Measurements from ENCODE around the gene BRAF.
"Not testable (repeated sequence)": the region's sequence is repeated elsewhere in the genome, so short reads cannot be mapped to it uniquely, and the experiment has no call there.

The BRAF gene

DNA sequence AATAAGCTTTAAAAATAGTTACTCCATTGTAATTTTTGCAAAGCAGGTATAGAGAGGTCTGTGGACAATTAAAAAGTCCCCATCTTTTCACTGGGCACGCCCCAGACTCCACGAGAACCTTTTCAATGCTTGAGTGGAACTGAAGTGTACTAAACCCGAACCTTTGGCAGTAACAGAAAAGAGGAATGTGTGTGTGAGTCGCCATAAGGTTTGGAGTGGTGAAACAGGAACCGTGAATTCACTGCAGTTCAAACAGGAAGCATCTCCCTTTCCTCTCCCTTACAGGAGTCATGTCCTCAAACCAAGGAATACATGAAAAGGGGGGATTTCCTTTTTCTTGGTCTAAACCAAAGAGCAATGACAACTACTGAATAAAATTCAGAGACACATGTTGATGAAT, 205.0 kb downstream of the BRAF start:
- in situ Hi-C loops (cut with MboI; ENCODE audit: low sequenced_read_pairs) = no loop called here

DNA sequence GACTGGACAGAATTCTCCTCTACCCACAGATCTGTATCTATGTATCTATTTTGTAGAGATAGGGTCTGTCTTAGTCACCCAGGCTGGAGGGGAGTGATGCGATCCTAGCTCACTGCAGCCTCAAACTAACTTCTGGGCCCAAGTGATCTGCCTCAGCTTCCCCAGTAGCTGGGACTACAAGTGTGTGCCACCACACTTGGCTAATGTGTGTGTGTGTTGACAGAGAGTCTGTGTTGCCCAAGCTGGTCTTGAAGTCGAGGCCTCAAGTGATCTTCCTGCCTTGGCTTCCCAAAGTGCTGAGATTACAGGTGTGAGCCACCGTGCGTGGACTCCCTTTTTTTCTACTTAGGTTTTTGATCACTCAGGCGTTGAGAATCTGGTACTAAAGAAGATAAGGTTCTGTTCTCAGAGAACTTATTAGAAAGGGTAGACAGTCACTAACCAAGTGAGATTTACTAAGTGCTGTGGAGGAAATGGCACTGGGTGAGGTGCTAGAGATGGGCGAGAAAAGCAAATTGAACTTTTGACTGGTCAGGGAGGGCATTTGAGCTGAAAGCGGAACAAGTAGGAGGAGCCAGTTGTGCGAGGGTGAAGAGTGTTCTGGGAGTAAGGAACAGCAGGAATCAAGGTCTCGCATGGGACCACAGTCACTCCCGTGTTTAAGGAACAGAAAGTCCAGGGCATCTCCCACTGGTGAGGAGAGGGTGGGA, 210.2 kb downstream of the BRAF start:
- in situ Hi-C loops (cut with MboI; ENCODE audit: low sequenced_read_pairs) = no loop called here

DNA sequence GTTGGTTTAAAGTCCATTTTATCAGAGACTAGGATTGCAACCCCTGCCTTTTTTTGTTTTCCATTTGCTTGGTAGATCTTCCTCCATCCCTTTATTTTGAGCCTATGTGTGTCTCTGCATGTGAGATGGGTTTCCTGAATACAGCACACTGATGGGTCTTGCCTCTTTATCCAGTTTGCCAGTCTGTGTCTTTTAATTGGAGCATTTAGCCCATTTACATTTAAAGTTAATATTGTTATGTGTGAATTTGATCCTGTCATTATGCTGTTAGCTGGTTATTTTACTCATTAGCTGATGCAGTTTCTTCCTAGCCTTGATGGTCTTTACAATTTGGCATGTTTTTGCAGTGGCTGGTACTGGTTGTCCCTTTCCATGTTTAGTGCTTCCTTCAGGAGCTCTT, 212.3 kb downstream of the BRAF start:
- in situ Hi-C loops (cut with MboI; ENCODE audit: low sequenced_read_pairs) = not testable (repeated sequence)

DNA sequence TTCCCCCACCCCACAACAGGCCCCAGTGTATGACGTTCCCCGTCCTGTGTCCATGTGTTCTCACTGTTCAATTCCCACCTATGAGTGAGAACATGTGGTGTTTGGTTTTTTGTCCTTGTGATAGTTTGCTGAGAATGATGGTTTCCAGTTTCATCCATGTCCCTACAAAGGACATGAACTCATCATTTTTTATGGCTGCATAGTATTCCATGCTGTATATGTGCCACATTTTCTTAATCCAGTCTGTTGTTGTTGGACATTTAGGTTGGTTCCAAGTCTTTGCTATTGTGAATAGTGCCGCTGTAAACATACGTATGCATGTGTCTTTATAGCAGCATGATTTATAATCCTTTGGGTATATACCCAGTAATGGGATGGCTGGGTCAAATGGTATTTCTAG, 216.0 kb downstream of the BRAF start:
- in situ Hi-C loops (cut with MboI; ENCODE audit: low sequenced_read_pairs) = not testable (repeated sequence)

DNA sequence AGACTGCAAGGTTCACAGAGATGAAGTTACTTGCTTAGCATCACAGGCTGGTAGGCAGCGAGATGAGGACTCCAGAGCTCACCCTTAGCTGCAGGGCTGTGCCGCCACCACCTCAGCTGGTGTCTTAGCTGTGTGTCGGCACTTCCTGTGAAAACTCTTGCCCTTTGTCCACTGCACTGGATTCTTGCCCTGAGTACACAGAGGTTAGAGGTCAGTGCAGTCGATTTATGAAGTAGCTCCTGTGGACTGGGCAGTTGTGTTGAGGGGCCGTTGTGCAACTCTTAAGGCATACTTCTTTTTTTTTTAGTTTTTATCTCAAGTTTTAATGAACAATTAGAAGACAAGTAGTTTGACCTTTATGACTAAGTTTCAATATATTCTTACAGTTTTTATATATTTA, 217.6 kb downstream of the BRAF start:
- in situ Hi-C loops (cut with MboI; ENCODE audit: low sequenced_read_pairs) = no loop called here

DNA sequence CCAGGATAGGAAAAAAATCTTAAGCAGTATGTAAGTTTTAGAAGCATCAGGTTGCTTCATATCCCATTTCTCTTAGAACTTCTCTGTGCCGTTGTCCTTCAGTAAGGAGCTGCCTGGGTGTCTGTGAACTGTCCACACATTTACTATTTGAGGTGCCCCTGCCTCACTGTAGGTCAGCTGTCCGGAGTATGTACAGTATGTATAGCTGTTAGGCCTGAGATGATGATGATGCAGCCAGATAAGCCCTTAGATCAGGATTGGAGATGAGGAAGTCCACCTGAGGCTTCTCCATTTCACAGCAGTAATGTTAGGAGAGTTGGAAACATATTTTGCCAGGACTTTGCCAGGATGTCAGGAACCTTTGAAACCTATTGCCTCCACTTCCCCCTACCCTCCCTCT, 220.5 kb downstream of the BRAF start:
- in situ Hi-C loops (cut with MboI; ENCODE audit: low sequenced_read_pairs) = no loop called here

DNA sequence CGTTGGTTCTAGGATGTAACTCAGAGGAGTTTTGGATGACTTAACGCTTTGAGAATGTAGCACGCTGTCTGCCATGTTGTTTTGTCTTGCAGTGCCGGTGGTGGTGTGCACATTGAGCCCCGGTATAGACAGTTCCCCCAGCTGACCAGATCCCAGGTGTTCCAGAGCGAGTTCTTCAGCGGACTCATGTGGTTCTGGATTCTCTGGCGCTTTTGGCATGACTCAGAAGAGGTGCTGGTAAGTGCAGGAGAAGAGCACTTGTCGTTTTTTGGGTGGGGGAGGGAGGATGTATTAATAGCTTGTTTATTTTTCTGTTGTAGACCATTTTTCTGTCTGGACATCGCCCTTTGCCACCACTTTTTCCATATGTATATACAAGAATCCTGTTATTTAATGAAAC, 222.0 kb downstream of the BRAF start:
- in situ Hi-C loops (cut with MboI; ENCODE audit: low sequenced_read_pairs) = no loop called here

DNA sequence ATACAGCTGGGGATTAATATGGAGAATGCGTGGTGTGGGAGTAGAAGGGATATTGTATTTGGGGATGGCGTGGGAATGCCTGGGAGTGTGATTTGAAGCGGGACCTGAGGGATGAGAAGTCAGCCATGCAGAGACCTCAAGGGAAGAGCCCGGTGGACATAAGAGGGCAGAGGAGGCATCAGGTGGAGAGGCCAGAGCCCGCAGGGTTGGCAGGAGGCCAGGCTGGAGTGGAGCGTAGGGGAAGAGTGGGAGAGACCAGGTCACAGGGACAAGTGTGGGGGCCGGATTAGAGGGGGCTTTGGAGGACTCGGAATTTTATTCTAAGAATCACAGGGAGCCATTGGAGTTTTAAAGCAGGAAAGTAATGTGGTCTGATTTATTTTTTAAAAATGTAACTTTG, 226.3 kb downstream of the BRAF start:
- in situ Hi-C loops (cut with MboI; ENCODE audit: low sequenced_read_pairs) = no loop called here

DNA sequence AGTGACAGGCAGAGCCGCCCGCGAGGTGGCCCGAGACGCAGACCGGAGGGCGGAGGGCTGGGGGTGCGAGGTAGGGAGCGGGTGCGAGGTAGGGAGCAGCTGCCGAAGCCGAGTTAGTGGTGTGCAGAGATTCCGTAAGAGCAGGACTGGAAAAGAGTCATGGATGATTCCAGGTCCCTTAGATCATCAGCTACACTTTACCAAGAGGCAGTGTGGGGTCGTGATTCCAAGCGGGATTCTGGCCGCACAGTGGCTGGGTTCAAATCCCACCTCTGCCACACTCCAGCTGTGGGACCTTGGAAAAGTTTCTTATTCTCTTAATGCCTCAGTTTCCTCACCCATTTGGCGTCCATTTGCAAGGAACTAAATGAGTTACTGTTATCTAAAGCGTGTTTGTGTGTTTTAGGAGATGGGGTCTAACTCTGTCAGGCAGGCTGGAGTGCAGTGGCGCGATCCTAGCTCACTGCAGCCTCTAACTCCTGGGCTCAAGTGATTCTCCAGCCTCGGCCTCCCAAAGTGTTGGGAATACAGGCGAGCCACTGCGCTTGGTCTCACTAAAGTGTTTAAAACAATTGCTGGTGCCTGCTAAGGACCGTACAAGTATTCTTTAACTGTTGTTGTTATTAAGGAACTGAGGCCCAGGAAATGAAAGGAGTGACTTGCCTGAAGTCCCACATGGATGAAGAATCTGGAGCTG, 227.1 kb downstream of the BRAF start:
- in situ Hi-C loops (cut with MboI; ENCODE audit: low sequenced_read_pairs) = no loop called here

DNA sequence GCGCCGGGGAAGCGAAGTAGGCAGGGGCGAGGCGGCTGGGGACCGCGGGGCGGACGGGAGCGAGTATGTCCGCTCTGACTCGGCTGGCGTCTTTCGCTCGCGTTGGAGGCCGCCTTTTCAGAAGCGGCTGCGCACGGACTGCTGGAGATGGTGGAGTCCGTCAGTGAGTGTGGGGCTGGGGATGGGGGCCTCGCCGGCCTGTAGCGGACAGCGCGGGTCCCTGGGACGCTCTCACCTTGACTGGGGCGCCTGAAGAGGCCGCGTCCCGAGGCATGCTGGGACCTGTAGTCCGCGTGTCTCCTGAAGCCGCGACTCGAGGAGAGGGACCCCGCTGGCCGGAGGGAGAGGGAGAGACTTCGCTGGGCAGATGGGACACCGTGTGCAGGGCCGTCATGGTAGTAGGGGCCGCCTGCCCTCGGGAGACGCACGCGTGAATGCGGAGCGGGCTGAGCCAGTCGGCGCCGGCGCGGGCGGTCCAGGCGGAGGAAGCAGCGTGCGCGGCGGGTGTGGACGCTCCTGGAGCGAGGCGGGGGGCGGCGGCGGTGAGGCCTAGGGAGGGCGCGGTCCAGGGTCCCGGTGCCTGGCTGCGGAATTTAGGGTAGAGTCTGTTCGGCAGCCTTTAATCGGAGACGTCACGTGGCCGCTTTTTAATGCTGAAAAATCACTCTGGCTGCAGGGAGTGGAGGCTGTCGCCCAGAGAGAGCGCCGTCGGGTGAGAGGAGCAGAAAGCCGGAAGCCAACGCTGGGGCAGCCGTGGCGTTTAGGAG, 227.9 kb downstream of the BRAF start, which contains the start of gene NDUFB2:
Gene NDUFB2 (plus strand): TSS at position 29 of the 767 bp plus-strand sequence. CDS start 37 bp downstream, at position 66.
- in situ Hi-C loops (cut with MboI; ENCODE audit: low sequenced_read_pairs) = no loop called here

DNA sequence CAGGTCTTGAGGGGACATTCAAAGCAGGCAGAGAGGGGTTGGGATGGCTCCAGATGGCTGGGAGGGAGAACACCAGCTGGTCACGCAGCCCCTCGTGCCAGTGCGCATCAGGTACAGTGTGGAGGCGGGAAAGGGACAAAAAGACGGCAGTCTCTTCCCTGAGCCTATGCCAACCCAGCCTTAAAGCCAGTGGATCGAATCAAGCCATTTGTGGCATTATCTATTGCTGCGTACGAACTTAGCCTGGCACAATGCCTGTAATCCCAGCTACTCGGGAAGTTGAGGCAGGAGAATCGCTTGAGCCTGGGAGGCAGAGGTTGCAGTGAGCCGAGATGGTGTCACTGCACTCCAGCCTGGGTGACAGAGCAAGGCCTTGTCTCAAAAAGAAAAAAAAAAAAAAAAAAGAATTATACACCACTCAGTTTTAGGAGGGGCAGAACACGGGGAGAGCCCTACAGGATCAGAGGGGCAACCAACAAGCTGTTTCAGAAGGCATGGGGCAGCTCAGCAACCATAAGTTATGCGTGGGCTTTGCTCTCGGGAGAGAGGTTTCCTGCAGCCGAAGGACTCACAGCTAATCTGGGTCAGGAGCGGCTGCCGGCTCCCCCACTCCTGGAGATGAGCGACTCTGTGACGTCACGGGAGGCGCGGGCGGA, 228.6 kb downstream of the BRAF start:
- in situ Hi-C loops (cut with MboI; ENCODE audit: low sequenced_read_pairs) = no loop called here

DNA sequence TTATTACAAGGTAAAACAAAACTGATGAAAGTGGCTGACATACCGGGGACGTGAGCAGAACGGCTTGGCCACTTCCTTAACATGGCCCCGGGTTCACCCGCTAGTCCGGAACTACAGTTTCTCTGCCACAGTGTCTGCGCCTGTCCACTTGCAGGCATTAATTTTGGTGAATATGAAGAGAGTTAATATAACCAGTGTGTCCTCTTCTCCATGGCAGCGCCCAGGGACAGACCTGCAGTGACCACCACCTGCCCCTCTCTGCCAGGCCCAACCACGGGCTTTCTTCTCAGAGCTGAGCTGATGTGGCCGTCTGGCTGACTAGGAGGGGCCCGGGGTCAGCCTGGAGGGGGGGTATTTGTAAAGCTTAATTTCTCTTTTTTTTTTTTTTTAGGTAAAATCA, 229.3 kb downstream of the BRAF start:
- in situ Hi-C loops (cut with MboI; ENCODE audit: low sequenced_read_pairs) = no loop called here

DNA sequence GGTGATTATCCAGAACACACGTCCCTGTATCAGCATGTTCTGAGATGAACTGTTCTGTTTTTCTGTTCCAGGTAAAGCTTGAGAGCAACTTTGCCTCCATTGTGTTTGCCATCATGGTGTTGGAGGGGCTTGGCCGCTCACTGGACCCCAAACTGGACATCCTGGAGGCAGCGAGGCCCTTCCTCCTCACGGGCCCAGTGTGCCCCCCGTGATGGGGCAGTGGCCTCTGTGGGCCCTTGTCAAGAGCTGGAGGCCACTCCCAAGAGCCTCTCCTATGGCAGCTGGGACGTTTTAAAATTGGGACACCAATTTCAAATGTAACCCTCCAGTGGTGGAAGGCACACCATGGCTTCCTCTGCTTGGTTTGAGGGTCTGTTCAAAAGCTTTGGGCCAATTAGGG, 230.1 kb downstream of the BRAF start:
- in situ Hi-C loops (cut with MboI; ENCODE audit: low sequenced_read_pairs) = no loop called here

DNA sequence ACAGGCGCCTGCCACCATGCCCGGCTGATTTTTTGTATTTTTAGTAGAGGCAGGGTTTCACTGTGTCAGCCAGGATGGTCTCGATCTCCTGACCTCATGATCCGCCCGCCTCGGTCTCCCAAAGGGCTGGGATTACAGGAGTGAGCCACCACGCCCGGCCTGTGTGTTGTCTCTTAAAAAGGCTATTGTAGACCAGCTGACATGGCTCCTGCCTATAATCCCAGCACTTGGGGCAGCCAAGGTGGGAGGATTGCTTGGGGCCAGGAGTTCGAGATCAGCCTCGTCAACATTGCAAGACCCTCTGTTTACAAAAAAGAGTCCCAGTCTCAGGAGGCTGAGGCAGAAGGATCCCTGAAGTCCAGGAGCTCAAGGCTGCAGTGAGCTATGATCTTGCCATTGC, 230.9 kb downstream of the BRAF start:
- in situ Hi-C loops (cut with MboI; ENCODE audit: low sequenced_read_pairs) = not testable (repeated sequence)

DNA sequence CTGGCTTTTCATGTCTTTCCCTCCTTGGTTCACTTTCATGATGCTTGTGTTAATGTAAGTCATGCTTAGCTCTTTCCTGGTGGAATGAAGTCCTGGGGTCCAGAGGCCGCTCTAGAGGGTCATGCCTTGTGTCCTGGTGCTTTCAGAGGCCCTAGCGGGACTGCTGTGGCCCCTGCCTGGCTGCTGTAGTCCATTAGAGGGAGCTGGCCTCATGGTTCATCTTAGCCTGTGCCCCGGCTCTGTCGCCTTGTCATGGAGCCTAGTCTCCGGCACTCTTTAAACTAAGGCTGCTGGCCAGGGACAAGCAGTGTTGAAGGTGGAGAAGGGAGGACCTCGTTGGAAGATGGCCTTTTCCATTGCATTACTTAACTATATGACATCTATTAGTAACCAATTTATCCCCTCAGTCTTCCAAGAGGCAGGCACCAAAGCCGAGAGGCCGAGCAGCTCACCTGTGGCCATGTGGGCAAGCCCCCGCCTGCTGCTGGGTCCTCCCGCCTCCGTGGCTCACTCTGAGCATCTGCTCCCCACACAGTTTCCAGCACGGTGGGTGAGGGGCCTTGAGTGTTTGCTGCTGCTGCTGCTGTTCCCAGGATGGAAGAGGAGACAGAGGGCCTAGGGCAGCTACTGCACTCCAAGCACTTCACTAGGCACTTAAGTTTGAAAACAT, 233.2 kb downstream of the BRAF start:
- in situ Hi-C loops (cut with MboI; ENCODE audit: low sequenced_read_pairs) = no loop called here

DNA sequence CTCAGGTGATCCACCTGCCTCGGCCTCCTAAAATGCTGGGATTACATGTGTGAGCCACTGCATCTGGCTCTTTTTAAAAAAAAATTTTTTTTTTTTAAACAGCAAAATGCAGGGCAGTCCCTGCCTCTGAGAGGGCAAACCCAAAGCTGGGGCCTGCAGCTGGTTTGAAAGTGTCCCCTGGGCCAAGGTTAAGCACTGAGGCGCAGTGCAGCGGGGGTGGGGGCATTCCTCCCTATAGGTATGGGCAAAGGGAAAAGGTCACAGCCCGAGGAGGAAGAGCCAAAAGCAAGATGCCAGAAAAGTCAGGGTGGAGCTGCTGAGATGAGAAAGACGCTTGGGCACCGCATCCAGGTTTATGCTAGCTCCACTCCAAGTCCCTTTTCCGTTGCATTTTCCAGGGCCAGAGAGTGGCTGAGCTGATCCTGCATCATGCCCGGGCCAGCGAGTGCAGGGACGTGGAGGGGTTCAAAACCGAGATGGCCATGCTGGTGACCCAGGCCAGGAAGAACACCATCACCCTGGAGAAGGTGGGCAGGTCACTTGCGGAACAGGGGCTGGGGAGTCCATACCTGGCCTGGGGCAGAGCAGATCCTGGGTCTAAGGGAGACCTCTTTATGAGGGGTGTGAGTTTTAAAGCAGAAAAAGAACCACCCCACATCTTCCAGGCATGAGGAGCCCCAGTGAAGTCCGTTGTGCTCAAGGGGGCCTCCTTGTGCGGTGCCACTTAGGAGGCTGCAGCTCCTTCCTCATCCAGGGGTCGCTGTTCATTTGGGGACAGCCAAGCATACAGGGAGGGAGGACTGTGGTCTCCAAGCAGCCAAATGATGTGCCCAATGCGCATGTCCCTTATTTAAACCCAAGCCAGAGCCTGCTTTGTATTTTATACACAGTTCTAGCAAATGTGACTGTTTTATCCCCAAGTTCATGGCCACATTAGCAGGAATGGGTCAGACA, 235.3 kb downstream of the BRAF start:
- in situ Hi-C loops (cut with MboI; ENCODE audit: low sequenced_read_pairs) = no loop called here

DNA sequence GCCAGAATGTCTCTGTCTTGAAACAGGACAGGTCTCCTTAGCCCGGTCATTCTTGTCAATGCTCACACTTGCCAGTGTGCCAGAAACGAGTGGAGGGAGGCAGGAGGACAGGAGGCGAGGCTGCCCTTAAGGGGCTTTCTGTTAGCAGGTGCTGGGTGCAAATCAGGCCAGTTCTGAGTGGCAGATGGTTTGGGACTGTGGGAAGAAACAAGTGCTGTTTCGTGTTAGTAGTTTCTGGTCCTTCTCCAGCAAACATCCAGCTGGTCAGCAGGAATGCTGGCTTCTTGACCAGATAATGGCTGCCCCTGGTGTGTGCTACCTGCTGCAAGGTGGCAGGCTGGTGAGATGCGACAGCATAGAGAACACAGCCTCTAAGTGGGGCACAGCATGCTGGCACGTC, 236.4 kb downstream of the BRAF start:
- in situ Hi-C loops (cut with MboI; ENCODE audit: low sequenced_read_pairs) = no loop called here

DNA sequence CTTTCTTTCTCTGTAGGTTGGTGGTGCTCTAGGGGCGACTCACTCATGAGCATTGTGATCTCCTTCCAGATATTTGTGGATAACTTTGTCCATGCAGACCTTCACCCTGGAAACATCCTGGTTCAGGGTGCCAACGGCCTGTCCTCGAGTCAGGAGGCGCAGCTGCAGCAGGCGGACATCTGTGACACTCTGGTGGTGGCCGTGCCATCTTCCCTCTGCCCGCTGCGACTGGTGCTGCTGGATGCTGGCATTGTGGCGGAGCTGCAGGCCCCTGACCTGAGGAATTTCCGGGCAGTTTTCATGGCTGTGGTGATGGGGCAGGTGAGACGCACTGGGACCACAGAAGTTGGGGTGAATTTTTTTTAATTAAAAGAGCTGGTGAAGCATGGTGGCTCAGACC, 237.8 kb downstream of the BRAF start:
- in situ Hi-C loops (cut with MboI; ENCODE audit: low sequenced_read_pairs) = no loop called here

DNA sequence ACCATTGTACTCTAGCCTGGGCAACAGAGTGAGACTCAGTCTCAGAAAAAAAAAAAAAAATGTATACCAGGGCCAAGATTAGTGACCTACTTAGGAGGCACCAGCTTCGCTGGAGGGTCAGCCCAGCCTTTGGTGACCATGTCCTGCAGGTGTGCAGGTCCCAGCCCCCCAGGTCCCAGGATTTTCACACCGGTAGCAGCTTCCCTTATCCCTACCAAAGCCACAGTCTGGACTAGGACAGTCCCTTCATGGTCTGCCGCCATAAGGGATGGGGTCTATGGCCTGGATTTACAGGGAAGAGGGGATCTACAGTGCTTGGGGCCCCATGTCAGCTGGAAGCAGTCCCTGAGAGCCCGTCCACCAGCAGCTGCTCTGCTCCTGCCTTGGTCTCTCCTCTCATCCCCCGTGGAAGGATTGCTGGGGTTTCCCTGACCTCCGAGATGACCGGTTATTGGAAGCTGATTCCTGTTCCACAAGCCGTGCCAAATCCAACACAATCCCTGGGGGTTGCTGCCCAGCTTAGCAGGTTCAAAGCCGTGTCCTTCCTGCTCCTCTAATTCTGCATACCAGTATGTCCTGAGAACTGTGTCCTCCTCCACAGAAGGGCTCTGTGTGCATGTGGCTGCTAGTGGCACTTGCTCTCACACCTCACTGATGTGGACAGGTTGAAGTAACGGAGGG, 239.2 kb downstream of the BRAF start:
- in situ Hi-C loops (cut with MboI; ENCODE audit: low sequenced_read_pairs) = no loop called here
